ENCODE data around the gene SMPD3. TPM values are rescaled to one million over a fixed set of nuclear protein-coding genes. Genes with fewer than 3 reads are reported as not detected.

The SMPD3 gene
- total RNA-seq, 3 donors from 2014 or later, result under 0.01 to 15.4 (median 2.9) TPM

DNA sequence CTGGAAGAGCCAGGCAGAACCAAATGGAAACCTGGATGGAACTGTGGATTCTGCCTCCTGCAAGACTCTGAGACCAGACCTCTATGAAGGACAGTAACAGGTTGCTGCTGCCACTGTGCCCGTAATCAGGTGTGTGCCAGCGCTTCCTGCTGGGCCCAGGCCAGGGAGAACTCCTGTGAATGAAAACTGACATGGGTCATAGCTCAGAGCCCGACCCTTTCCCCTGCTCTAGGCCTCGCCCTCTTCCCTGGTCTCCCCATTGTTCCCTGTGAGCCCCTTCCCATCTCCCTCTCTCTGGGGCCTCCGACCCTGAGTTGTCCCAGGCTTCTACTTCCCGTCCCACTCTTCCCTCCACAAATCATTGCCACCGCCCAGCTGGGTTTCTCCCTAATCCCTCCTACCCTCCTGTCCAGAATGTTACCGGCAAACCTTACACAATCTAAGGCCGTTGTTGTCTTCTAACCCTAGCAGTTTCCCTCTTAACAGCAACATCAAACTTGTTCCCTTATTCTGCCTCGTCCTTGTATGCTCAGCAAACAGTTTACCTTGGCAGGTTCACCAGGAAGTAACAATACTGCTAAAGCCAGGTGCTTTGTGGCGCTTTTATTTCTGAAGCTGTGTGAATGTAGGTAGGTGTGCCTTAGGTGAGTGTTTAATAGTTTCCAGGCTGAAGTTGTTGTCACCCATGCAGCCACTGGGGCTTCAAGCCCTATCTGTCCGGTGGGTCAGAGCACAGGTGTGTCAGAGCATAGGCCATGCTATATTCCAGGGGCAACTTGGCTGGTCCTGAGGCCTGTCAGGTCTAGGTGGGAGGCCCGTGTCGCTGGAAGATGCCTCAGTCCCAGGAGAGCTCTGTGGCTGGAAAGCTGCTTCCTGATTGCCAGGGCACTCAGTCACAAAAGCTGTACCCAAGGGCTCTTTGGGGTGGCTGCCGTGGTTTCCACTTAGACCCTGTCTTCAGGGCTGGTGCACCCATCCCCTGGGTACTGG is 32.0 kb downstream of the SMPD3 start:
- no peaks in the 10 kb centered on the region for H3K27me3 ChIP-seq
- no peaks in the 10 kb centered on the region for H3K9me3 ChIP-seq
- peak overlapping the region; percentile 93 to 95 for H3K27ac ChIP-seq
- peak overlapping the region in 2 of 3 donors; percentile 9 to 17 for H3K4me3 ChIP-seq
- TF ChIP-seq POLR2A (IDR thresholded peaks at IDR 0.05) (no peak), POLR2AphosphoS5 (IDR thresholded peaks at IDR 0.05) (peak in 2 of 3 donors; percentile 26 to 30)
- TF ChIP-seq, protein P1, sequence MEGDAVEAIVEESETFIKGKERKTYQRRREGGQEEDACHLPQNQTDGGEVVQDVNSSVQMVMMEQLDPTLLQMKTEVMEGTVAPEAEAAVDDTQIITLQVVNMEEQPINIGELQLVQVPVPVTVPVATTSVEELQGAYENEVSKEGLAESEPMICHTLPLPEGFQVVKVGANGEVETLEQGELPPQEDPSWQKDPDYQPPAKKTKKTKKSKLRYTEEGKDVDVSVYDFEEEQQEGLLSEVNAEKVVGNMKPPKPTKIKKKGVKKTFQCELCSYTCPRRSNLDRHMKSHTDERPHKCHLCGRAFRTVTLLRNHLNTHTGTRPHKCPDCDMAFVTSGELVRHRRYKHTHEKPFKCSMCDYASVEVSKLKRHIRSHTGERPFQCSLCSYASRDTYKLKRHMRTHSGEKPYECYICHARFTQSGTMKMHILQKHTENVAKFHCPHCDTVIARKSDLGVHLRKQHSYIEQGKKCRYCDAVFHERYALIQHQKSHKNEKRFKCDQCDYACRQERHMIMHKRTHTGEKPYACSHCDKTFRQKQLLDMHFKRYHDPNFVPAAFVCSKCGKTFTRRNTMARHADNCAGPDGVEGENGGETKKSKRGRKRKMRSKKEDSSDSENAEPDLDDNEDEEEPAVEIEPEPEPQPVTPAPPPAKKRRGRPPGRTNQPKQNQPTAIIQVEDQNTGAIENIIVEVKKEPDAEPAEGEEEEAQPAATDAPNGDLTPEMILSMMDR (IDR thresholded peaks at IDR 0.05), result no peak
- intact Hi-C loops (cut with DNase I; ENCODE audit: low total_unique reads), result no loop called here
- H3K4me1 ChIP-seq, result peaks cover 0 to 12% of the 10 kb centered on the region in 2 donors
- peak; percentile 56 for DNase-seq (ENCODE audit: low spot score in 2 of 2)
- no peaks in the 10 kb centered on the region for H3K36me3 ChIP-seq

GRCh38 chr16:68414581-68414980 is 33.7 kb downstream of the SMPD3 start:
- Histone ChIP-seq H3K27ac (peak overlapping the region; percentile 67 to 82), H3K9me3 (no peaks in the 10 kb centered on the region), H3K4me1 (peaks cover 0 to 12% of the 10 kb centered on the region in 2 donors), H3K27me3 (no peaks in the 10 kb centered on the region), H3K36me3 (no peaks in the 10 kb centered on the region), H3K4me3 (no peak overlapping the region)
- intact Hi-C loops (cut with DNase I; ENCODE audit: low total_unique reads), result no loop called here
- TF ChIP-seq POLR2A (IDR thresholded peaks at IDR 0.05) (no peak), POLR2AphosphoS5 (IDR thresholded peaks at IDR 0.05) (no peak)
- TF ChIP-seq, protein P1 (IDR thresholded peaks at IDR 0.05), result no peak
- no peak for DNase-seq (ENCODE audit: low spot score in 2 of 2)

DNA sequence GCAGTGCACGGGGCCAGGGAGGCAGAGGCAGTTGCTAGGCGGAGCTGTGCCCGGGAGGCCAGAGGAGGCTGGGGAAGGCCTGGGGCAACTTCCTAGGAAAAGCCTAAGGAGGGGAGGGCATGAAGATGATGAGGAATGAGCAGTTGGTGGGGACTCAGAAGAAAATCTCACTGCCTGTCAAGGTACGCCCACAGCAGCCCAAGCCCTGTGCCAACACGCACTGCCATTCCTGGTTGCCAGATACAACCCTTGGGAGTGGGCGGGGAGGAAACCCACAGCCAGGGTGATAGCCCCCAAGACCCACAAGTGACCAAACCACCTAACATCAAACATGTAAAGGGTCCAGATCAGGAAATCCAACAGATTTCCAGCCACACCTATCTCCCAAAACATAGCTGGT is 36.2 kb downstream of the SMPD3 start:
- Histone ChIP-seq H3K27ac (no peak overlapping the region), H3K27me3 (no peaks in the 10 kb centered on the region), H3K9me3 (no peaks in the 10 kb centered on the region), H3K36me3 (no peaks in the 10 kb centered on the region), H3K4me3 (no peak overlapping the region), H3K4me1 (peaks cover 0 to 4% of the 10 kb centered on the region in 2 donors)
- intact Hi-C loops (cut with DNase I; ENCODE audit: low total_unique reads), result no loop called here
- no peak for TF ChIP-seq POLR2A (IDR thresholded peaks at IDR 0.05)
- TF ChIP-seq POLR2AphosphoS5 (IDR thresholded peaks at IDR 0.05), result no peak
- TF ChIP-seq, protein P1 (IDR thresholded peaks at IDR 0.05), result no peak
- DNase-seq (ENCODE audit: low spot score in 2 of 2), result no peak

- intact Hi-C loops (cut with DNase I; ENCODE audit: low total_unique reads), result no loop called here
- TF ChIP-seq, protein P1 (IDR thresholded peaks at IDR 0.05), result no peak
- TF ChIP-seq POLR2AphosphoS5 (IDR thresholded peaks at IDR 0.05) (no peak), POLR2A (IDR thresholded peaks at IDR 0.05) (no peak)
- Histone ChIP-seq H3K4me3 (no peak overlapping the region), H3K9me3 (no peaks in the 10 kb centered on the region), H3K27me3 (no peaks in the 10 kb centered on the region), H3K27ac (no peak overlapping the region), H3K4me1 (no peaks in the 10 kb centered on the region), H3K36me3 (no peaks in the 10 kb centered on the region)
- no peak for DNase-seq (ENCODE audit: low spot score in 2 of 2)
These were observed 37.2 kb downstream of the SMPD3 start for GRCh38 chr16:68411086-68411485.

GRCh38 chr16:68408967-68409366 is 39.3 kb downstream of the SMPD3 start:
- DNase-seq (ENCODE audit: low spot score in 2 of 2), result no peak
- no peak overlapping the region for H3K4me3 ChIP-seq
- no peaks in the 10 kb centered on the region for H3K27me3 ChIP-seq
- intact Hi-C loops (cut with DNase I; ENCODE audit: low total_unique reads), result no loop called here
- no peak overlapping the region for H3K27ac ChIP-seq
- TF ChIP-seq POLR2A (IDR thresholded peaks at IDR 0.05) (no peak), POLR2AphosphoS5 (IDR thresholded peaks at IDR 0.05) (no peak)
- TF ChIP-seq, protein P1 (IDR thresholded peaks at IDR 0.05), result no peak
- no peaks in the 10 kb centered on the region for H3K4me1 ChIP-seq
- H3K36me3 ChIP-seq, result no peaks in the 10 kb centered on the region
- H3K9me3 ChIP-seq, result no peaks in the 10 kb centered on the region
